ENCODE data around the gene POP7.

GRCh38 chr7:100676501-100677306 lies 29.2 kb upstream of the POP7 start:
- TF ChIP-seq POLR2A (IDR thresholded peaks at IDR 0.05): no peak
- no peak for TF ChIP-seq CTCF (IDR thresholded peaks at IDR 0.05 in 4 of 5, conservative IDR thresholded peaks at IDR 0.05 in 1 of 5)
